K562 (cell line): Measurements from ENCODE around the gene RSBN1L. TPM values are rescaled to one million over a fixed set of nuclear protein-coding genes. Genes with fewer than 3 reads are reported as not detected.

ENCODE experiments used
- ARID4B ChIP-seq: sonication (generic); formaldehyde crosslinking; IDR thresholded peaks from 2 replicates; pipeline ENCODE4 v1.8.0; 2022; ENCODE audit warnings: mild to moderate bottlenecking, missing genetic modification reagents
- CSDE1 ChIP-seq, 2 experiments: fragments of 450-650 bp; IDR thresholded peaks; 2 replicates each; pipeline ENCODE4 v1.6.1; 2016; ENCODE audit warnings: mild to moderate bottlenecking in 1 of 2
- CXXC5 ChIP-seq: fragments of 250-450 bp; sonication (Bioruptor Pico); IDR thresholded peaks from 2 replicates; pipeline ENCODE4 v1.8.0; 2022; ENCODE audit warnings: inconsistent platforms, mild to moderate bottlenecking, moderate library complexity
- HOMEZ ChIP-seq: fragments of 250-450 bp; sonication (Bioruptor Pico); IDR thresholded peaks from 2 replicates; pipeline ENCODE4 v1.4.0; 2020; ENCODE audit warnings: mild to moderate bottlenecking, moderate library complexity
- KLF1 ChIP-seq: fragments of 450-650 bp; IDR thresholded peaks from 2 replicates; pipeline ENCODE4 v1.6.1; 2016; ENCODE audit warnings: missing genetic modification characterization, missing compliant biosample characterization
- MEIS2 ChIP-seq: fragments of 450-650 bp; IDR thresholded peaks from 2 replicates; pipeline ENCODE4 v1.6.1; 2014; ENCODE audit warnings: mild to moderate bottlenecking; ENCODE audit not compliant: partially characterized antibody
- PATZ1 ChIP-seq: fragments of 250-450 bp; sonication (Bioruptor Pico); IDR thresholded peaks from 2 replicates; pipeline ENCODE4 v1.5.0; 2020; ENCODE audit warnings: mild to moderate bottlenecking, borderline replicate concordance
- PPARD ChIP-seq: fragments of 250-450 bp; sonication (Bioruptor Pico); IDR thresholded peaks from 2 replicates; pipeline ENCODE4 v1.8.0; 2022; ENCODE audit warnings: inconsistent platforms, mild to moderate bottlenecking, moderate library complexity
- RBM17 ChIP-seq: fragments of 200-400 bp; formaldehyde crosslinking; IDR thresholded peaks from 2 replicates; pipeline ENCODE4 v1.6.1; 2017; ENCODE audit warnings: low read depth, mild to moderate bottlenecking, low read length, borderline replicate concordance
- TSHZ1 ChIP-seq: fragments of 250-450 bp; sonication (Bioruptor Pico); IDR thresholded peaks from 2 replicates; pipeline ENCODE4 v1.4.0; 2020; ENCODE audit warnings: mild to moderate bottlenecking, moderate library complexity
- ZEB2 ChIP-seq: fragments of 450-650 bp; IDR thresholded peaks from 2 replicates; pipeline ENCODE4 v1.6.1; 2016
- ZNF12 ChIP-seq: sonication (generic); formaldehyde crosslinking; IDR thresholded peaks from 2 replicates; pipeline ENCODE4 v1.4.0; 2020; ENCODE audit warnings: mild to moderate bottlenecking, missing genetic modification reagents
- ZNF280A ChIP-seq: fragments of 450-650 bp; IDR thresholded peaks from 2 replicates; pipeline ENCODE4 v1.6.1; 2018; ENCODE audit warnings: mild to moderate bottlenecking, low read depth; ENCODE audit not compliant: partially characterized antibody
- polyA plus RNA-seq, 8 experiments: library from polyadenylated mRNA; depleted of rRNA in 4 of 8; stranded (reverse) in 5 of 8; unstranded in 3 of 8; fragments of >200 nt; fragmentation: Nextera tagmentation in 2 of 8; fragmentation: Illumina TruSeq in 1 of 8; extraction: Ambion mirVana in 2 of 8; extraction: Trizol in 1 of 8; gene quantifications; 2 replicates each; pipeline versions ENCODE4 v1.2.1 to v1.2.3, GENCODE V29; 2011 to 2014; ENCODE audit warnings: inconsistent platforms in 1 of 8, missing spikeins in 1 of 8
- total RNA-seq, 7 experiments: library from RNA; depleted of rRNA in 6 of 7; stranded (reverse); fragments of >200 nt in 6 of 7; fragmentation: Illumina TruSeq in 2 of 7; extraction: Trizol in 2 of 7; gene quantifications; 2 replicates each; pipeline versions ENCODE4 v1.2.1 to v1.2.3, GENCODE V29; 2011 to 2021; ENCODE audit warnings: low replicate concordance in 1 of 7

The RSBN1L gene
- total and polyA plus RNA-seq, 9 of the 15 experiments (the other 6 are each of a cell fraction or from before 2014, with no cell fraction given), result 6.2 to 35.2 (median 20.1) TPM

- TF ChIP-seq PATZ1 (CRISPR knock-in tag), result peak; percentile 52; the same call in 1 of the 2 replicates
- TF ChIP-seq HOMEZ (CRISPR knock-in tag), result no peak
- no peak for TF ChIP-seq PPARD
- no peak for TF ChIP-seq ZNF280A
- no peak for TF ChIP-seq CSDE1 (IDR thresholded peaks at IDR 0.05)
- TF ChIP-seq KLF1 (tag), result 0 out of 2 replicates have a peak, but pooled peaks have one; percentile 11
- no peak for TF ChIP-seq TSHZ1 (CRISPR knock-in tag)
- no peak for TF ChIP-seq CXXC5 (CRISPR knock-in tag)
- TF ChIP-seq ZEB2, result 0 out of 2 replicates have a peak, but pooled peaks have one; percentile 58
- no peak; the same call in 1 of the 2 replicates for TF ChIP-seq ZNF12 (CRISPR knock-in tag)
- TF ChIP-seq ARID4B (CRISPR knock-in tag), result peak; percentile 49; the same call in 1 of the 2 replicates
- TF ChIP-seq MEIS2, result no peak
- TF ChIP-seq RBM17, result no peak
These were observed 101.6 kb downstream of the RSBN1L start (continued) for GRCh38 chr7:77797734-77798393.
